ENCODE results near the gene GPX2. TPM values are rescaled to one million over a fixed set of nuclear protein-coding genes. Genes with fewer than 3 reads are reported as not detected.
A peak's percentile ranks its signal among the peaks of the same experiment; 100 is the strongest.

The GPX2 gene
- total and polyA plus RNA-seq, 7 experiments from 2014 or later = not detected

- H3K27me3 Mint-ChIP-seq = peaks cover 0 to 11% (median 0%) of the 10 kb centered on the region in 5 donors
- DNase-seq = no peak
- Histone ChIP-seq H3K27me3 (ENCODE audit: control insufficient read depth in 2 of 2, insufficient read depth in 2 of 2, low read length in 2 of 2) (no peaks in the 10 kb centered on the region), H3K4me1 (ENCODE audit: control insufficient read depth in 2 of 2, insufficient read depth in 2 of 2, low read length in 2 of 2) (peaks cover 0 to 10% of the 10 kb centered on the region in 2 donors), H3K9me3 (ENCODE audit: control insufficient read depth in 2 of 3, low read length in 3 of 3) (no peaks in the 10 kb centered on the region), H3K27ac (ENCODE audit: low read depth, low read length) (no peak overlapping the region), H3K36me3 (ENCODE audit: control insufficient read depth in 2 of 3, insufficient read depth in 3 of 3, low read length in 3 of 3) (no peaks in the 10 kb centered on the region), H3K4me3 (ENCODE audit: low read length) (no peak overlapping the region)
- ChIA-PET CTCF (no interaction called here), POLR2A (interaction anchor here (0.6 kb wide), 1 partner anchor 32 kb away, joined by 4 read pairs; no protein-coding TSS in a partner anchor)
- H3K27ac Mint-ChIP-seq = peak overlapping the region in 2 of 9 donors; percentile 52 to 57
- peaks cover 16 to 56% (median 30%) of the 10 kb centered on the region in 7 donors for H3K4me1 Mint-ChIP-seq
- intact Hi-C loops (cut with micrococcal nuclease) = no loop called here
- no peak overlapping the region for H3K4me3 Mint-ChIP-seq
- H3K9me3 Mint-ChIP-seq = peaks cover 0 to 1% (median 0%) of the 10 kb centered on the region in 11 donors
- no peak for ATAC-seq
- peaks cover 1 to 22% (median 5%) of the 10 kb centered on the region in 5 donors for H3K36me3 Mint-ChIP-seq
These were observed 24.4 kb upstream of the GPX2 start for GRCh38 chr14:64966976-64967375.

DNA sequence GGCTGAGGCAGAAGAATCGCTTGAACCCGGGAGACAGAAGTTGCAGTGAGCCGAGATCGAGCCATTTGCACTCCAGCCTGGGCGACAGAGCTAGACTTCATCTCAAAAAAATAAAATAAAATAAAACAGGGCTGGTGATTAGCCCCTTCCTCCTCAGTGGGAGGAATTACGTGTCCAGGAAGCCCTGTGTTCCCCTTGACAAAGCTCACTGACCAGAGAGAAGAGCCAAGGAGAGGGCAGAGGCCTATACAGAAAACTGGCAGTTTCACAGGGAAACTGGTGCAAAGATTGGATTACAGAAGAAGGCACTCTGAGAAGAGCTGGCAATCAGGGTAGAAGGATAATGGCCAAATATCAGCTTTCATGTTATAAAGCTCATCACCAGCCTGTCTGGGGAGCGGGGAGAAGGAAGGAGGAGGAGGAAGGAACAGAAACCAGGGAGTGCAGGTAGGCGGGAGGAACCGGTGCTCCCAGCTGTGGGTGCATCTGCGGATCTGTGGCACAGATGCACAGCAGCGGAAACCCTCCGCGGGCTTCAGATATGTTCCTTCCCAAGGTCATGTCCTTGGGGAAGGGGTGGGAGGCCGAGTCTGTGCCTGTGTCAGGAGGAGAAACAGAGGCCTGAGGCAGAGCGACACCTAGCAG lies 22.9 kb upstream of the GPX2 start:
- H3K9me3 Mint-ChIP-seq = peaks cover 0 to 1% (median 0%) of the 10 kb centered on the region in 11 donors
- intact Hi-C loops (cut with micrococcal nuclease) = no loop called here
- CTCF ChIA-PET = interaction anchor here (1.0 kb wide), 1 partner anchor 142 kb away, joined by 3 read pairs; no protein-coding TSS in a partner anchor

GRCh38 chr14:64963611-64964010 lies 21.1 kb upstream of the GPX2 start:
- intact Hi-C loops (cut with micrococcal nuclease) = no loop called here
- no peak overlapping the region for H3K4me3 ChIP-seq (ENCODE audit: low read length)
- H3K9me3 ChIP-seq (ENCODE audit: control insufficient read depth in 2 of 3, low read length in 3 of 3) = no peaks in the 10 kb centered on the region
- CTCF ChIA-PET = no interaction called here
- H3K27me3 ChIP-seq (ENCODE audit: control insufficient read depth in 2 of 2, insufficient read depth in 2 of 2, low read length in 2 of 2) = no peaks in the 10 kb centered on the region
- H3K36me3 ChIP-seq (ENCODE audit: control insufficient read depth in 2 of 3, insufficient read depth in 3 of 3, low read length in 3 of 3) = no peaks in the 10 kb centered on the region
- ATAC-seq (no peak), DNase-seq (no peak)
- POLR2A ChIA-PET = no interaction called here
- no peak overlapping the region for H3K27ac Mint-ChIP-seq
- peaks cover 1 to 22% (median 5%) of the 10 kb centered on the region in 5 donors for H3K36me3 Mint-ChIP-seq
- H3K9me3 Mint-ChIP-seq = peaks cover 0 to 1% (median 0%) of the 10 kb centered on the region in 11 donors
- no peak overlapping the region for H3K4me3 Mint-ChIP-seq
- no peaks in the 10 kb centered on the region for H3K4me1 ChIP-seq (ENCODE audit: control insufficient read depth in 2 of 2, insufficient read depth in 2 of 2, low read length in 2 of 2)
- H3K4me1 Mint-ChIP-seq = peaks cover 9 to 49% (median 18%) of the 10 kb centered on the region in 7 donors
- H3K27ac ChIP-seq (ENCODE audit: low read depth, low read length) = no peak overlapping the region
- no peaks in the 10 kb centered on the region for H3K27me3 Mint-ChIP-seq

More for the DNA sequence above, 22.9 kb upstream of the GPX2 start:
- Histone ChIP-seq H3K36me3 (ENCODE audit: control insufficient read depth in 2 of 3, insufficient read depth in 3 of 3, low read length in 3 of 3) (no peaks in the 10 kb centered on the region), H3K27ac (ENCODE audit: low read depth, low read length) (no peak overlapping the region), H3K9me3 (ENCODE audit: control insufficient read depth in 2 of 3, low read length in 3 of 3) (no peaks in the 10 kb centered on the region), H3K4me1 (ENCODE audit: control insufficient read depth in 2 of 2, insufficient read depth in 2 of 2, low read length in 2 of 2) (no peaks in the 10 kb centered on the region), H3K27me3 (ENCODE audit: control insufficient read depth in 2 of 2, insufficient read depth in 2 of 2, low read length in 2 of 2) (no peaks in the 10 kb centered on the region), H3K4me3 (ENCODE audit: low read length) (no peak overlapping the region)
- Mint-ChIP-seq H3K27ac (peak overlapping the region in 1 of 9 donors; percentile 34), H3K4me3 (no peak overlapping the region), H3K27me3 (peaks cover 0 to 4% (median 0%) of the 10 kb centered on the region in 5 donors), H3K36me3 (peaks cover 1 to 22% (median 5%) of the 10 kb centered on the region in 5 donors), H3K4me1 (peaks cover 14 to 51% (median 23%) of the 10 kb centered on the region in 7 donors)
- POLR2A ChIA-PET = no interaction called here
- ATAC-seq = no peak
- no peak for DNase-seq

DNA sequence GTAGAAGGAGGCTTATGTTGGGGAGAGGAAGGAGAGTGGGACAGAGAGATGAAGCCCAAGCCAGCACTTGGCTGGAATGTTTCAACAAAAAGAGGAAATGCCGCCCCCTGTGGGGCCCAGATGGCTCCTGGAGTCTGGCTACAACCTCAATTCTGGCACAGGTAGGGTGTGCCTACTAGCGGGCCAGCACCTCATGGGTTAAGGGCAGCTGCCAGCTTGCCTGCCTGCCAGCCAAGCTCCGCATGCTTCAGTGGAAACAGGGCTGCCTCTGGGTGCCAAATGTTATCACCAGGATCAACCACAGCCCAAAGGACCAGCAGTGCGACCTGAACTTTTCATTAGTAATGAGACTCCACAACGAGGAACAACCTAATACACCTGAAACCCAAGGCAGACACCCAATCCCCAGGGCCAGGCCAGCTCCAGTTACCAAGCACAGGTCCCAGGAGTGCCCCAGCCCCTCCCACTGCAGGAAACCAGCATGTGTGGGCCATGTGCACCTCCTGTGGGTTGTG lies 18.3 kb upstream of the GPX2 start:
- Mint-ChIP-seq H3K27ac (no peak overlapping the region), H3K36me3 (peaks cover 1 to 16% (median 5%) of the 10 kb centered on the region in 5 donors), H3K27me3 (no peaks in the 10 kb centered on the region), H3K9me3 (peaks cover 0 to 1% (median 0%) of the 10 kb centered on the region in 11 donors), H3K4me3 (no peak overlapping the region), H3K4me1 (peaks cover 3 to 28% (median 13%) of the 10 kb centered on the region in 7 donors)
- H3K4me1 ChIP-seq (ENCODE audit: control insufficient read depth in 2 of 2, insufficient read depth in 2 of 2, low read length in 2 of 2) = no peaks in the 10 kb centered on the region
- H3K4me3 ChIP-seq (ENCODE audit: low read length) = no peak overlapping the region
- POLR2A ChIA-PET = no interaction called here
- H3K27ac ChIP-seq (ENCODE audit: low read depth, low read length) = no peak overlapping the region
- DNase-seq (no peak), ATAC-seq (no peak)
- intact Hi-C loops (cut with micrococcal nuclease) = no loop called here
- no peaks in the 10 kb centered on the region for H3K9me3 ChIP-seq (ENCODE audit: control insufficient read depth in 2 of 3, low read length in 3 of 3)
- peaks cover 0 to 8% (median 0%) of the 10 kb centered on the region in 3 experiments for H3K36me3 ChIP-seq (ENCODE audit: control insufficient read depth in 2 of 3, insufficient read depth in 3 of 3, low read length in 3 of 3)
- CTCF ChIA-PET = interaction anchor here (1.2 kb wide), 1 partner anchor 69 kb away, joined by 3 read pairs; no protein-coding TSS in a partner anchor
- no peaks in the 10 kb centered on the region for H3K27me3 ChIP-seq (ENCODE audit: control insufficient read depth in 2 of 2, insufficient read depth in 2 of 2, low read length in 2 of 2)

DNA sequence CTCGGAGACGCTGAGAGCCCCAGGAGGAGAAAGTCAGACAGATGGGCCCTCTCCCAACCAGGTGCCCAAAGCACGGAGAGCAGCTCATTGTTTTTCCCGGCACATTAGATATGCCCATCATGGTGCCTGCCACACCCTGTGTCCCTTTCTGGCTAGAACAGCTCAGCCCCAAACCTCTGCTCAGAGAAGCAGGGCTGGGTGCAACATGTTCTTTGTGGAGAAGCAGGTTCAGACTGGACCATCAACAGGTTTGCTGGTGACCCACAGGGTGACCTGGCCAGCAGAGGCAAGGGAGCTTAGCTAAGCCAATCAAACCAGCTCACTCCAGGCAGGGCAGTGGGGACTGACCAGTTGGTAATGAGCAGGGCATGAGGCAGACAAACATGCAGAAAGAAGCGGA lies 16.2 kb upstream of the GPX2 start:
- CTCF ChIA-PET = no interaction called here
- no peak overlapping the region for H3K4me3 Mint-ChIP-seq

DNA sequence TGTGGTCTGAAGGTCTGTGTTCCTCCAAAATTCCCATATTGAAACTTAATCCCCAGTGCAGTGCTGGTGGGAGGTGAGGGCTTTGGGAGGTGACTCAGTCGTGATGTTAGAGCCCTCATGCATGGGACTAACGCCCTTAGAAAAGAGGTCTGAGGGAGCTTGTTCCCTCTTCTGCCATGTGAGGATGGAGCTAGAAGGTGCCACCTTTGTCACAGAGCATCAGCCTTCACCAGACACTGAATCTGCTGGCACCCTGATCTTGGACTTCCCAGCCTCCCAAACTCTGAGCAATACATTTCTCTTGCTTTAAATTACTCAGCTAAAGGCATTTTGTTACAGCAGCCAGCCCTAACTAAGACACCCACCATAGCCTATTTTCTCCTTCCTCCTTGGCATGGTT lies 15.7 kb upstream of the GPX2 start:
- no peaks in the 10 kb centered on the region for H3K9me3 Mint-ChIP-seq
- H3K27ac Mint-ChIP-seq = peak overlapping the region in 1 of 9 donors; percentile 9

More for the DNA sequence above, 16.2 kb upstream of the GPX2 start:
- Histone ChIP-seq H3K4me3 (ENCODE audit: low read length) (no peak overlapping the region), H3K36me3 (ENCODE audit: control insufficient read depth in 2 of 3, insufficient read depth in 3 of 3, low read length in 3 of 3) (peaks cover 0 to 8% (median 0%) of the 10 kb centered on the region in 3 experiments), H3K27me3 (ENCODE audit: control insufficient read depth in 2 of 2, insufficient read depth in 2 of 2, low read length in 2 of 2) (no peaks in the 10 kb centered on the region), H3K9me3 (ENCODE audit: control insufficient read depth in 2 of 3, low read length in 3 of 3) (no peaks in the 10 kb centered on the region), H3K4me1 (ENCODE audit: control insufficient read depth in 2 of 2, insufficient read depth in 2 of 2, low read length in 2 of 2) (no peaks in the 10 kb centered on the region), H3K27ac (ENCODE audit: low read depth, low read length) (no peak overlapping the region)
- Mint-ChIP-seq H3K27me3 (no peaks in the 10 kb centered on the region), H3K36me3 (peaks cover 0 to 19% (median under 1%) of the 10 kb centered on the region in 5 donors), H3K9me3 (no peaks in the 10 kb centered on the region), H3K4me1 (peaks cover 3 to 29% (median 14%) of the 10 kb centered on the region in 7 donors), H3K27ac (no peak overlapping the region)
- intact Hi-C loops (cut with micrococcal nuclease) = no loop called here
- ATAC-seq = no peak
- POLR2A ChIA-PET = interaction anchor here (1.1 to 1.5 kb wide), 2 partner anchors 12 to 44 kb away, joined by 3 to 4 read pairs; partner anchors contain the start of gene CHURC1
- no peak for DNase-seq

More for the DNA sequence above, 15.7 kb upstream of the GPX2 start:
- no peak overlapping the region for H3K4me3 Mint-ChIP-seq
- ATAC-seq (no peak), DNase-seq (no peak)
- H3K9me3 ChIP-seq (ENCODE audit: control insufficient read depth in 2 of 3, low read length in 3 of 3) = no peaks in the 10 kb centered on the region
- H3K27ac ChIP-seq (ENCODE audit: low read depth, low read length) = no peak overlapping the region
- intact Hi-C loops (cut with micrococcal nuclease) = no loop called here
- peaks cover 0 to 8% (median 0%) of the 10 kb centered on the region in 3 experiments for H3K36me3 ChIP-seq (ENCODE audit: control insufficient read depth in 2 of 3, insufficient read depth in 3 of 3, low read length in 3 of 3)
- H3K4me1 ChIP-seq (ENCODE audit: control insufficient read depth in 2 of 2, insufficient read depth in 2 of 2, low read length in 2 of 2) = no peaks in the 10 kb centered on the region
- H3K36me3 Mint-ChIP-seq = peaks cover 0 to 19% (median 0%) of the 10 kb centered on the region in 5 donors
- no peak overlapping the region for H3K4me3 ChIP-seq (ENCODE audit: low read length)
- H3K27me3 ChIP-seq (ENCODE audit: control insufficient read depth in 2 of 2, insufficient read depth in 2 of 2, low read length in 2 of 2) = no peaks in the 10 kb centered on the region
- CTCF ChIA-PET = interaction anchor here (1.3 kb wide), 1 partner anchor 66 kb away, joined by 3 read pairs; no protein-coding TSS in a partner anchor
- no peaks in the 10 kb centered on the region for H3K27me3 Mint-ChIP-seq
- H3K4me1 Mint-ChIP-seq = peaks cover 3 to 34% (median 13%) of the 10 kb centered on the region in 7 donors
- POLR2A ChIA-PET = interaction anchor here (0.6 to 1.5 kb wide), 3 partner anchors 11 to 416 kb away, joined by 3 to 4 read pairs (median 3); partner anchors contain the start of gene CHURC1
